Testis (tissue), 2 donors: ENCODE data around the gene GLDC.

Source experiments
- CTCF ChIP-seq, 3 experiments: fragments of 450-650 bp in 2 of 3; fragments of 200-600 bp in 1 of 3; sonication (generic) in 1 of 3; IDR thresholded peaks; one replicate each; pipeline ENCODE4 v1.5.1; 2016 to 2019; ENCODE audit warnings: antibody characterized with exemption in 3 of 3, mild to moderate bottlenecking in 2 of 3, moderate library complexity in 1 of 3
- POLR2A ChIP-seq: fragments of 450-650 bp; IDR thresholded peaks from one replicate; pipeline ENCODE4 v1.6.1; 2017; ENCODE audit warnings: antibody characterized with exemption, mild to moderate bottlenecking, moderate library complexity

GRCh38 chr9:6664204-6664680, 18.7 kb upstream of the GLDC start:
- TF ChIP-seq CTCF (IDR thresholded peaks at IDR 0.05) (no peak), POLR2A (no peak)
